Tongue (tissue), 2 donors: ENCODE measurements around the gene HAP1. TPM values are rescaled to one million over a fixed set of nuclear protein-coding genes. Genes with fewer than 3 reads are reported as not detected.

Source experiments
- DNase-seq: peaks from one replicate; pipeline ENCODE4 v3.0.0-alpha.2; 2015
- total RNA-seq: library from RNA; depleted of rRNA; stranded (reverse); fragments of >200 nt; gene quantifications from one replicate; pipeline ENCODE4 v1.2.3, GENCODE V29; 2014

Gene HAP1
- total RNA-seq, 1 donor from 2014 or later, result 0.41 TPM

- no peak for DNase-seq
Measured at GRCh38 chr17:41763327-41763726, 28.9 kb upstream of the HAP1 start.

- DNase-seq, result no peak
Measured at GRCh38 chr17:41762841-41763240, 28.4 kb upstream of the HAP1 start.

- DNase-seq, result no peak
Measured at GRCh38 chr17:41762391-41762790, 27.9 kb upstream of the HAP1 start.

GRCh38 chr17:41760878-41761277 lies 26.4 kb upstream of the HAP1 start:
- no peak for DNase-seq

GRCh38 chr17:41758601-41759000 lies 24.2 kb upstream of the HAP1 start:
- no peak for DNase-seq

- DNase-seq, result no peak
Measured at GRCh38 chr17:41754066-41754465, 19.6 kb upstream of the HAP1 start.

- DNase-seq, result no peak
Measured at GRCh38 chr17:41751288-41751687, 16.8 kb upstream of the HAP1 start.

- no peak for DNase-seq
Measured at GRCh38 chr17:41750862-41751261, 16.4 kb upstream of the HAP1 start.

GRCh38 chr17:41748275-41748674 lies 13.8 kb upstream of the HAP1 start:
- DNase-seq, result no peak

- no peak for DNase-seq
Measured at GRCh38 chr17:41741709-41742108, 7.3 kb upstream of the HAP1 start.

- no peak for DNase-seq
Measured at GRCh38 chr17:41740506-41740905, 6.1 kb upstream of the HAP1 start.

GRCh38 chr17:41739661-41740352 lies 5.4 kb upstream of the HAP1 start:
- DNase-seq, result no peak

GRCh38 chr17:41738801-41739112 lies 4.3 kb upstream of the HAP1 start:
- DNase-seq, result no peak

GRCh38 chr17:41738077-41738800 lies 3.8 kb upstream of the HAP1 start:
- peak; percentile 89 for DNase-seq

- DNase-seq, result no peak
Measured at GRCh38 chr17:41737680-41738023, 3.2 kb upstream of the HAP1 start.

GRCh38 chr17:41736983-41737679 lies 2.7 kb upstream of the HAP1 start:
- DNase-seq, result no peak

- DNase-seq, result no peak
Measured at GRCh38 chr17:41735744-41736143, 1.3 kb upstream of the HAP1 start.

- no peak for DNase-seq
Measured at GRCh38 chr17:41734949-41735313, 488 bp upstream of the HAP1 start.

- DNase-seq, result peak; percentile 22
Measured at GRCh38 chr17:41733348-41734138, 900 bp downstream of the HAP1 start.

GRCh38 chr17:41731836-41732235 lies 2.6 kb downstream of the HAP1 start:
- DNase-seq, result no peak

- DNase-seq, result no peak
Measured at GRCh38 chr17:41730479-41730878, 4.0 kb downstream of the HAP1 start.

- DNase-seq, result no peak
Measured at GRCh38 chr17:41728056-41728455, 6.4 kb downstream of the HAP1 start.

- DNase-seq, result no peak
Measured at GRCh38 chr17:41725134-41725533, 9.3 kb downstream of the HAP1 start.
